HepG2 (cell line): ENCODE data around the gene PRKAG1. TPM values are rescaled to one million over a fixed set of nuclear protein-coding genes. Genes with fewer than 3 reads are reported as not detected.

Experiments used
- ATAC-seq: fragments of 200-7000 bp; cut with Tn5 transposase; 3 replicates; pipeline ENCODE4 v1.9.1; 2020; ENCODE audit warnings: mild to moderate bottlenecking, moderate library complexity
- BruUV-seq: library from RNA; stranded (reverse); fragments of 400-500 nt; replicated peaks from 2 replicates; lab custom pipeline; 2021; lab: Mats Ljungman, UMichigan
- CTCF ChIA-PET: fragments of 300-600 bp; formaldehyde crosslinking; extraction: SDS; loops from one replicate; lab custom pipeline; 2021; ENCODE audit warnings: low total read pairs, inconsistent platforms, low intra/inter-chr PET ratio; lab: Yijun Ruan, JAX
- POLR2A ChIA-PET: fragments of 350-600 bp; sonication (Branson Sonifier 250); formaldehyde crosslinking; loops from one replicate; lab custom pipeline; 2020; ENCODE audit warnings: antibody characterized with exemption, inconsistent platforms; lab: Yijun Ruan, JAX
- DNase-seq: peaks from one replicate; pipeline ENCODE4 v3.0.0-alpha.2; 2015; ENCODE audit warnings: low spot score
- FAIRE-seq: peaks from 3 replicates; lab custom pipeline; 2011; peaks lifted over from hg19 to GRCh38; lab: Jason Lieb, UNC
- H2AFZ ChIP-seq: one replicate; pipeline ENCODE4 v1.6.1; 2011; ENCODE audit warnings: low read length, inconsistent platforms
- H3K27ac ChIP-seq: fragments of 300-600 bp; 3 replicates; pipeline ENCODE4 v1.8.0; 2011; ENCODE audit warnings: mixed run types, mild to moderate bottlenecking, mixed read lengths, low read length, inconsistent platforms; ENCODE audit not compliant: insufficient read depth; ENCODE audit errors: extremely low read length
- H3K27me3 ChIP-seq, 2 experiments: fragments of 200-600 bp in 1 of 2; 2 replicates in 1 of 2; 3 replicates in 1 of 2; pipeline versions ENCODE4 v1.6.0 to v1.8.0; 2011; ENCODE audit warnings: low read length in 2 of 2, mild to moderate bottlenecking in 2 of 2, moderate library complexity in 2 of 2, inconsistent platforms in 1 of 2; ENCODE audit not compliant: insufficient read depth in 2 of 2, control insufficient read depth in 1 of 2
- H3K36me3 ChIP-seq, 2 experiments: fragments of 200-600 bp in 1 of 2; replicated peaks in 1 of 2; 2 replicates in 1 of 2; 3 replicates in 1 of 2; pipeline versions ENCODE4 v1.5.1 to v1.8.0; 2011; ENCODE audit warnings: low read length in 2 of 2, inconsistent platforms in 1 of 2; ENCODE audit not compliant: insufficient read depth in 2 of 2, control insufficient read depth in 1 of 2
- H3K4me1 ChIP-seq: 2 replicates; pipeline ENCODE4 v1.5.1; 2012; ENCODE audit warnings: low read length, inconsistent platforms; ENCODE audit not compliant: insufficient read depth
- H3K4me2 ChIP-seq: 2 replicates; pipeline ENCODE4 v1.6.0; 2011; ENCODE audit warnings: low read depth, low read length, inconsistent platforms
- H3K4me3 ChIP-seq, 3 experiments: fragments of 200-600 bp in 1 of 3; sonication (generic), shearing (Covaris generic) in 1 of 3; replicated peaks in 1 of 3; 2 replicates each; pipeline ENCODE4 v1.5.1; 2011 to 2016; ENCODE audit warnings: low read length in 3 of 3, inconsistent platforms in 2 of 3, low read depth in 2 of 3, mild to moderate bottlenecking in 2 of 3, control low read depth in 1 of 3, mixed read lengths in 1 of 3; ENCODE audit not compliant: insufficient read depth in 1 of 3
- H3K79me2 ChIP-seq: one replicate; pipeline ENCODE4 v1.6.1; 2011; ENCODE audit warnings: low read length, inconsistent platforms; ENCODE audit not compliant: insufficient read depth
- H3K9ac ChIP-seq: 2 replicates; pipeline ENCODE4 v1.6.0; 2011; ENCODE audit warnings: mild to moderate bottlenecking, low read depth, low read length, inconsistent platforms; ENCODE audit not compliant: insufficient read depth
- H3K9me3 ChIP-seq: 2 replicates; pipeline ENCODE4 v1.5.1; 2012; ENCODE audit warnings: mild to moderate bottlenecking, low read length
- H4K20me1 ChIP-seq: 2 replicates; pipeline ENCODE4 v1.6.0; 2011; ENCODE audit warnings: inconsistent platforms, mild to moderate bottlenecking, low read length, moderate library complexity; ENCODE audit not compliant: insufficient read depth
- AGO2 ChIP-seq: fragments of 200-400 bp; formaldehyde crosslinking; optimal IDR thresholded peaks from 2 replicates; pipeline ENCODE3; 2017; ENCODE audit warnings: mild to moderate bottlenecking, low read depth, low read length, moderate library complexity
- DPF2 ChIP-seq: sonication (generic); formaldehyde crosslinking; IDR thresholded peaks from 2 replicates; pipeline ENCODE4 v1.4.0; 2020; ENCODE audit warnings: mild to moderate bottlenecking, low read depth, missing genetic modification reagents, borderline replicate concordance
- RBM22 ChIP-seq: fragments of 200-400 bp; formaldehyde crosslinking; optimal IDR thresholded peaks from 2 replicates; pipeline ENCODE3; 2017; ENCODE audit warnings: mild to moderate bottlenecking, low read length, moderate library complexity
- ZNF292 ChIP-seq: sonication (generic); formaldehyde crosslinking; IDR thresholded peaks from 2 replicates; pipeline ENCODE4 v1.8.1; 2022; ENCODE audit warnings: mild to moderate bottlenecking, low read depth, missing genetic modification reagents, borderline replicate concordance
- WGBS: methylation state at CpG from one replicate; pipeline ENCODE4 v1.1.6; 2017; ENCODE audit warnings: low lambda C conversion rate; 5-methylcytosine and 5-hydroxymethylcytosine counted together
- in situ Hi-C: cut with HindIII; loops from 2 replicates; pipeline ENCODE4 v1.10.0; 2017; ENCODE audit warnings: low pct_unique_long_range_greater_than_20kb; ENCODE audit not compliant: extremely low pct_ligation_motif_present
- intact Hi-C: fragments of 100-400 bp; cut with micrococcal nuclease; formaldehyde crosslinking; loops from one replicate; pipeline ENCODE4 v1.10.0; 2022; ENCODE audit not compliant: unreplicated experiment
- polyA plus RNA-seq, 8 experiments: library from polyadenylated mRNA; depleted of rRNA in 3 of 8; stranded (reverse) in 7 of 8; unstranded in 1 of 8; fragments of >200 nt; fragmentation: Illumina TruSeq in 4 of 8; extraction: Trizol in 4 of 8; gene quantifications; 2 replicates each; pipeline versions ENCODE4 v1.2.1 to v1.2.3, GENCODE V29; 2011 to 2016; ENCODE audit warnings: low read depth in 4 of 8, missing spikeins in 1 of 8, mixed read lengths in 1 of 8; ENCODE audit not compliant: insufficient read depth in 1 of 8
- total RNA-seq, 5 experiments: library from RNA; depleted of rRNA; stranded (reverse); fragments of >200 nt; fragmentation: Illumina TruSeq; extraction: Trizol; gene quantifications; 2 replicates each; pipeline ENCODE4 v1.2.3, GENCODE V29; 2016; ENCODE audit warnings: low read depth in 1 of 5
- TF ChIP-seq, protein P1 (sequence below): sonication (generic); formaldehyde crosslinking; IDR thresholded peaks from 2 replicates; pipeline ENCODE4 v1.8.1; 2022; ENCODE audit warnings: low read depth, mild to moderate bottlenecking, missing genetic modification reagents

PRKAG1 gene
- total and polyA plus RNA-seq, 2 of the 13 experiments (the other 11 are each of a cell fraction or from before 2014, with no cell fraction given), result 26.1 to 32.8 TPM

DNA sequence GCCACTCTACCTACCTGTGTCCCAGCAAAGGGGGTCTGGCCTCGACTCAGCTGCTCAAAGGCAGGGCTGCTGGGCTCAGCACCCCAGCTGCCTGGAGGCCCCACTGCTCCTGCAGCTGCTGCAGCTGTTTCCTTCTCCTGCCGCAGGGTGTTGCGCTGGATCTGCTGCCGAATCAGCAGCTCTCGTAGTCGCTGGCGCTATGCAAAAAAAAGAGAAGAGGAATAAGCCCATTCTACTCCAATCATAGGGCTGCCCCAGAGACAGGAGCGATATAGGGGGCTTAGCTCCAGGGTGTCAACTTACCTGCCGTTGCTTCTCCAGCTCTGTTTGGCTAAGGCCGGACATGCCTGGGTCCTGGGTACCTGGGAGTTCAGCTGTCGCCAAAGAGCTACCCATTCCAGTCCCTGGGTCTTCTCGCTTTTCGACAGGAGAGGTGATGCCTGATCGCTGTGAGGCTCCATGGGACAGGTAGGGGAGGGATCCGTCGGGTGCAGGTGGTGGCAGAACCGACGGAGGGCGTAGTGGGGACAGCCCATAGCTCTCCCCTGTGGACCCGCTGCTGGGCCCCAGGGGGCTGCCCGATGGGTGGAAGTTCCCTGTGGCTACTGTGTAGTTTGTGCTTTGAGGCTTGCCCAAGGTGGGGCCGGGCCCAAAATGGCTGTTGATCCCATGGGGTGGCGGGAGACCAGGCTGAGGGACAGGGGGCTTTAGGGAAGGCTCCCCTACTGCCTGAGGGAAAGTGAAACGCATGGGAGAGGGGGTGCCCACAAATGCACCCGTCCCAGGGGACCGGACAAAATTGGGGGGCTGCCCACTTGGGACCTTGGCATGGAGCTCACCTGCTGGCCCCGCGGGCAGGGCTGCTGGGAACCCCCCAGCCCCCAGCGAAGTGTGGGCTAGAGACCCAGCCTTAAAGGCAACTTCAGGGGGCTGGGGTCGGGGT, 21.1 kb upstream of the PRKAG1 start:
- DNase-seq (no peak), FAIRE-seq (no peak), ATAC-seq (no peak)
- in situ Hi-C loops, result no loop called here
- H3K36me3 ChIP-seq, result peaks cover 51 to 92% of the 10 kb centered on the region in 2 experiments
- no peak overlapping the region for H3K4me2 ChIP-seq
- no peaks in the 10 kb centered on the region for H3K27me3 ChIP-seq
- TF ChIP-seq, protein P1, sequence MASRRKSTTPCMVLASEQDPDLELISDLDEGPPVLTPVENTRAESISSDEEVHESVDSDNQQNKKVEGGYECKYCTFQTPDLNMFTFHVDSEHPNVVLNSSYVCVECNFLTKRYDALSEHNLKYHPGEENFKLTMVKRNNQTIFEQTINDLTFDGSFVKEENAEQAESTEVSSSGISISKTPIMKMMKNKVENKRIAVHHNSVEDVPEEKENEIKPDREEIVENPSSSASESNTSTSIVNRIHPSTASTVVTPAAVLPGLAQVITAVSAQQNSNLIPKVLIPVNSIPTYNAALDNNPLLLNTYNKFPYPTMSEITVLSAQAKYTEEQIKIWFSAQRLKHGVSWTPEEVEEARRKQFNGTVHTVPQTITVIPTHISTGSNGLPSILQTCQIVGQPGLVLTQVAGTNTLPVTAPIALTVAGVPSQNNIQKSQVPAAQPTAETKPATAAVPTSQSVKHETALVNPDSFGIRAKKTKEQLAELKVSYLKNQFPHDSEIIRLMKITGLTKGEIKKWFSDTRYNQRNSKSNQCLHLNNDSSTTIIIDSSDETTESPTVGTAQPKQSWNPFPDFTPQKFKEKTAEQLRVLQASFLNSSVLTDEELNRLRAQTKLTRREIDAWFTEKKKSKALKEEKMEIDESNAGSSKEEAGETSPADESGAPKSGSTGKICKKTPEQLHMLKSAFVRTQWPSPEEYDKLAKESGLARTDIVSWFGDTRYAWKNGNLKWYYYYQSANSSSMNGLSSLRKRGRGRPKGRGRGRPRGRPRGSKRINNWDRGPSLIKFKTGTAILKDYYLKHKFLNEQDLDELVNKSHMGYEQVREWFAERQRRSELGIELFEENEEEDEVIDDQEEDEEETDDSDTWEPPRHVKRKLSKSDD (CRISPR knock-in tag), result no peak
- TF ChIP-seq RBM22, result peak; percentile 88
- peak; percentile 82 for TF ChIP-seq AGO2
- TF ChIP-seq DPF2 (CRISPR knock-in tag), result no peak
- TF ChIP-seq ZNF292, result no peak
- 96% methylated on average over 18 of the region's 30 CpGs for WGBS
- intact Hi-C loops, result no loop called here
- H3K9ac ChIP-seq, result no peak overlapping the region
- 0 out of 2 replicates have a peak, but pooled peaks cover under 1% of the 10 kb centered on the region for H4K20me1 ChIP-seq
- BruUV-seq, result no TSS peak
- H3K4me3 ChIP-seq, result no peak overlapping the region
- no peaks in the 10 kb centered on the region for H3K4me1 ChIP-seq
- H3K79me2 ChIP-seq, result no peaks in the 10 kb centered on the region
- H2AFZ ChIP-seq, result no peak overlapping the region
- H3K9me3 ChIP-seq, result no peaks in the 10 kb centered on the region
- ChIA-PET POLR2A (interaction anchor here (1.2 to 2.1 kb wide), 2 partner anchors 9 to 20 kb away, joined by 3 to 5 read pairs; no protein-coding TSS in a partner anchor), CTCF (no interaction called here)
- no peak overlapping the region for H3K27ac ChIP-seq
